Activated effector memory CD4-positive, alpha-beta T cell treated with Interleukin-2 at 50 U/mL for 16 hours (primary cell): ENCODE measurements around the gene CXXC4.

Experiments
- DNase-seq: peaks from one replicate; pipeline ENCODE4 v3.0.0-alpha.2; 2020

The CXXC4 gene

DNA sequence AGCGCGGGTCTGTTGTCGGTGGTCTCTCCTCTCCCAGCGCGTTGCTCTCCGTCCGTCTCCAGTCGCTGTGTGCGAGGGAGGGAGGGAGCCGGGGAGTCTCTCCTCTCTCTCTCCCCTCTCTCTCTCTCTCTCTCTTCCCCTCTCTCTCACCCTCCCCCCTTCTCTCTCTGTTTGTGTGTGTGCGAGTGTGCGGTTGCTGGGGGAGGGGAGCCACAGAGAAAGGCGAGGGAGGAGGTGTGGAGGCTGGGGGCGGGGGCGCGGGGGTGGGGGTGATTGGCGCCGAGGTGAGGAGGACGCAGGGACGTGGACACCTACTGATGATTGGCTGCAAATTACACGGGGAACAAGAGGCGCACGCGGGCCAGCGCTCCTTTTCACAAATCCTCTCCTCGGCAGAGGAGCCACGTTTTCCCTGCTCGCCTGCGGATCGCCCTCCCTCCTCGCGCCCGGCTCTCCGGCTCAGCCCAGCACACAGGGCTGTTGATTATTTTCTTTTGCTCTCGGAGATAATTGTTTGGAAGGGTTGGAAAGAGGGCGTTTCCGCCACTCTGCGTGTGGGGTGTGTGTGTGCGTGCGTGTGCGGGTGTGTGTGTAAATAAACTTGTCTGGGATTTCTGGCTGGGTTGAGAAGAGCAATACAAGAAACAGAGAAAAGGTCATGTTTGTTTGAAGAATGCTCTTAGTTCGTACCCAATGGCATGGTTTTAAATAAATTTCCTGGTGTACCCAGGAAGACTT is at the start of gene CXXC4:
CXXC4 (minus strand) TSS at position 73 of the 738 bp plus-strand sequence. CDS start 3,092 bp downstream, outside the sequence.
- no peak for DNase-seq

- DNase-seq: no peak
Observed at GRCh38 chr4:104533156-104533555, 38.5 kb upstream of the CXXC4 start.

DNA sequence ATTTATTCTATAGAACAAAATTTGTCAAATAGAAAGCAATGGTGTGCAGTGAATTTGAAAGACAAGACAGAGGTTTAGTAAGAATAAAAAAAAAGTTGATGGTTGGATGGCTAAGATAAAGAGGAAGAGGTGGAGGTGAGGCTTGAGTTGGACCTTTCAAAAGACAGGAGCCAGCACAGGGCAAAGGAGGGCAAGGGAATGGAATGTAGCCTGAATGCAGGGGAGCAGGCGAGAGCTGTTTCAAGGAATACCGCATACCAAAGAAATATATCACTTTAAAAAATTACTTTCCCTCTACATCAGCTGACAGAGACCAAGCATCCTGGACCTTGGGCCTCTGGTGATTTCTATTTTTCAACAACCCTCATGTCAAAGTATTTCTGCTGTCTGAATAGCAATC is 38.0 kb upstream of the CXXC4 start:
- DNase-seq: no peak

DNA sequence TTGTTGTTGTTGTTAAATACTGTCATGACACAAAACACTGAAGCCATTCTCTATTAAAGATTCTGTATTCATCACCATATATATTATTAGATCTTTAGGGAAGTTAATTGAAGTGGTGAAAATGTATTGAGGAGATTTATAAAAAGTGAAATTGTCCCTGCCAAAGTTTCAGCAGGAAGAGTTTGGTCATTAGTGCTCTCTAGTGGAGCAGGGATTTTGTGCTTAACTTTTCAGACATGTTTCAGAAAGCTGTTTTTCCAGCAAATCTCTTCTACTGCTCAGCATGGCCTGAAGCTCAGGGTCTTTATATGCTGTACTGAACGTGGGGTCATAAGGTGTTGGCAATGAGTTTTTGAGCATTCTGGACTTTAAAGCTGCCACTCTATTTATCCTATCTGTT is 36.7 kb upstream of the CXXC4 start:
- no peak for DNase-seq

DNA sequence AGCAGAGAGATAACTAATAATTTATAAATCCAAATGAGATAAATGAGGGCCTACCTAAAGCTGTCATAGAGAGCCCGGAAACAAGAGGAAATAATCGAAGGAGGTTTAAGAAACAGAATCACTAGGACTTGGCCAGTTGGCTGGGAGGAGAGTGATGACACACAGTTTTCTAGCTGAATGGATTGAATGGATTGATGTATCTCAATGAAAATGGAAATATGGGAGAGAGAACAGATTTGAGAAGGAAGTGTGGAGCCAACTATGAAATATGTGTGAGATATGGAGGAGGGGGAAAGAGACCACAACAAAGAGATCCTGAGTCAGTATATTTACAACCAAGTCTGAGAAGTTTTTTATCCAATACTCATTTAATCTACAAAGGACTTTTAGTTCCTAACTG is 35.7 kb upstream of the CXXC4 start:
- DNase-seq: no peak

- DNase-seq: no peak
Observed at GRCh38 chr4:104524591-104524990, 29.9 kb upstream of the CXXC4 start.

- DNase-seq: no peak
Observed at GRCh38 chr4:104524026-104524425, 29.3 kb upstream of the CXXC4 start.

GRCh38 chr4:104519588-104519987 is 24.9 kb upstream of the CXXC4 start:
- no peak for DNase-seq

DNA sequence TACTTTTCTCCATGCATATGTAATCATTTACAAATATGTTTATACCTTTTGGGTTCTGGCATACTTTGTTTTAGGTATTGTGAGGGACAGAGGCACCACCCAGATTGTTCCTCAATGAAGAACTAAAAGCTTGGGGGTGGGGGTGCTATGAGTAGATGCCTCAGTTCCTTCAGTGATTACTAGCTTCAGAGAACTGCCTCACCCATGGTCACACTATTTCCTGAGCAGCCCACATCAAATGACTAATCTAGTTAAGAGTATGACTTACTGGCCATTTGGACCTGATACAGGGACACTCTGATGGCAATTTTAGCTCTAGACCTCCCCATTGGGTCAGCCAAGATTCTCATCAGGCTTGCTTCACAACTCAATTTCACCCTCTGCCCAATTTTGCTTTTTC is 22.2 kb upstream of the CXXC4 start:
- no peak for DNase-seq

DNA sequence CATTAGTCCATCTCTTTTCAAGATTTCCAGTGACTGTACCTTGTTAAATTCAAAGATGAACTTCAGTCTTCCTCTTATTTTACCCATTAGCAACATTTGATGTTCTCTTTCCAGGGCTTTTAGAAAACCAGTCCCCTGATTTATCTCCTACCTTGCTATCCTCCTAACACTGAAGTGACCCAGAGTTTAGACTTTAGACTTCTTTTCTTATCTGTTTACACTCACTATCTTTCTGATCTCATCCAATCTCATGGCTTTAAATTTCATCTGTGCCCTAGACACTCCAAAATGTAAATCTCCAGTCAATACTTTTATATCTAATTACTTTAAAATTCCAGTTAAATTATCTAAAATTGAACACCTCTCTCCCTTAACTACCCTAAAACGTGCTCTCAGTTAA is 13.5 kb upstream of the CXXC4 start:
- DNase-seq: no peak

DNA sequence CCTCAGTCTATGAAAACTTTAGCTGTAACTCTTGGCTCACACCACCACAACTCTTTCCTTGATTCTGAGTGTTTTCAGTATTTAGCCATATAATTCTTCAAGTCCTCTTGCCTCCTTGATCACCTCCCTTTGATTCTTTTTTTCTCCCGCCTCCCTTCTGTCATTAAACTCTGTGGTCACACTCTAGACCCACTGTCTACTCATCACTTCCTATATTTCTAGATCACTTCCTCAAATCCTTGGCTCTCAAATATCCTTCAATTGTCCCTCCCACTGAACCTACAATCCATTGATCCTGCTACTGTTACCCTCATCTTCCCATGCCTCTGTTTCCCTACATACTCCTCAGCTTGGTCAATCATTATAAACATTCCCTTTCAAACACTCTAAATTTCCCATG is 12.4 kb upstream of the CXXC4 start:
- no peak for DNase-seq

GRCh38 chr4:104504536-104504935 is 9.8 kb upstream of the CXXC4 start:
- DNase-seq: no peak

- no peak for DNase-seq
Observed at GRCh38 chr4:104502471-104502870, 7.8 kb upstream of the CXXC4 start.

GRCh38 chr4:104501290-104501689 is 6.6 kb upstream of the CXXC4 start:
- no peak for DNase-seq

DNA sequence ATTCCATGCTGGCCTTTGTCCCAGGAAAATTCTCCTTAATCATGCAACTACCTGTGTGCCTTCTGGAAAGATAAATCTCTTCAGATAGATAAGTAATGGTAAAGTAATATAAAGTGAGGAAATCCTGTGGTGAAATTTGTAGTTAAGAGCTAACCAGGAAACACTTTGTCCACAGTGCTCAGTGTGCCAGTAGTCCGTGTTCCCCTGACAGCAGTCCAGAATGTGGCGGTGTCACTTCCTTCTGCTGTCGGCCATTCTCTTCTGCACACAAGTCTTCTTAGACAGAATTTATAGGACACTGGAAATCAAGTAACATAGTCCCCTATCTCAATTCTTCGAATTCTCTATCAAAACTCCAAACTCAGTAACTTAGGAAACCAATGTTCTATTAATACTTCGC is 5.7 kb upstream of the CXXC4 start:
- DNase-seq: no peak

GRCh38 chr4:104494185-104494584 is 509 bp downstream of the CXXC4 start:
- no peak for DNase-seq

DNA sequence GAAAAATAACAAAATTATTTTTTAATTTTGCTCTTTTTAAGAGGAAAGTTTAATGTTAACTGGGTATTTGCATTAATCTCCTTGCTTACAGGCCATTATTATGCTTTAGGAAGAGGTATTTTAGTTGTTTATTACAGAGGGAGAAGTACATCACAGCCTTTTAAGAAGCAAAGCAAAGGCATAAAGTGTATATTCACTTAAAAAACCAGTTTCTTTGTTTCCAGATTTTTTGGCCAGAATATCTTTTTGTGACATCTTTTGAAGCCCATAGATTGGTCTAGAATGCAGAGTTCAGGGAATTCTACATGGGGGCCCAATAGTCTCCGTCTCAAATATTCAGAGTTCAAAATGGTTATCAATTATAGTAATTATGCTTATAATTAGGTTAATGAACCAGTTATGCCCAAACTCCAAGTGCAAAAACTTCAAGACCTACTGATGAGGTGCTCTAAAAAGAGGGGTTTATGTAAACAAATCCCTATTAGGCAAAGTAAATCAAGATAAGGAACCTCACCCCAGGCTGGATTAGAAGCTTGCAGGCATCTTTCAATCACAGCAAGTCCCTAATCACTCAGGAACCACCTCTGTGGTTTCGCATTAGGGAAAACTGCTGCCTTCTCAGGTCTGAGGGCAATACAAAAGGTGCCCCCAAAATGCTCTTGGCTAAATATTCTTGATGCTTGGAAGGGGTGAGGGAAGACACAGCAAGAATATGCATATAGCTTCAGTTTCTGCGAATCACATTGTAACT is 1.4 kb downstream of the CXXC4 start:
- DNase-seq: no peak

GRCh38 chr4:104492183-104492771 is 2.4 kb downstream of the CXXC4 start:
- no peak for DNase-seq

DNA sequence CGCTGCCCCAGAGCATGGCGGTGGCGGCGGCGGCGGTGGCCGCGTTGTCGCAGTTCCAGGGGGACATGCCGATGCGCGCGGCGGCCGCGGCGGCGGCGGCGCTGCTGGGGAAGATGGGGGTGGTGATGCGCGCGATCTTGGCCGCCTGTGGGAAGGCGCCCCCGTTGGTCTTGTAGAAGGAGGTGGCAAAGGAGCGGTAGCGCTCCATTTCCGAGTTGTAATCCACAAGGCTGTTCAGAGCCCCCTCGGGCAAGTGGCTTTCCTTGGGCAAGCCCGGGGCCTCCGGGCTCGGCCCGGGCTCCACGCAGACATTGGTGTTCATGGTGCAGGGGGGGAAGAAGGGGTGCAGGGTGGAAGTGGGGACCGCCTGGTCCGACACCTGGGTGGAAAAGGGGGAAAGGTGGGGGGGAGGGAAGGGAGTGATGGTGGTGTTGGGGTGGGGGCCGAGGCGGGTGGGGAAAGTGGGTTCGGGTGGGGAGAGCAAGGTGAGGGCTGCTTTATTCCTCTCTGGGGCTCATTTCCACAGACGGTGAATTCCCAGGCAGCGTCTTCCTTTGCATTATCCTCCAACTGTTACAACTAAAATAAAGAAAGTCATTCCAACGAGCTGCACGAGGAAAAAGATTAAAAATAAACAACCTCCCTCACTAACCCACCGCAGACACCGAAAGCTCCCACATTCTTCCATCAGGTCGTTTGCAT is 3.1 kb downstream of the CXXC4 start:
- no peak for DNase-seq

DNA sequence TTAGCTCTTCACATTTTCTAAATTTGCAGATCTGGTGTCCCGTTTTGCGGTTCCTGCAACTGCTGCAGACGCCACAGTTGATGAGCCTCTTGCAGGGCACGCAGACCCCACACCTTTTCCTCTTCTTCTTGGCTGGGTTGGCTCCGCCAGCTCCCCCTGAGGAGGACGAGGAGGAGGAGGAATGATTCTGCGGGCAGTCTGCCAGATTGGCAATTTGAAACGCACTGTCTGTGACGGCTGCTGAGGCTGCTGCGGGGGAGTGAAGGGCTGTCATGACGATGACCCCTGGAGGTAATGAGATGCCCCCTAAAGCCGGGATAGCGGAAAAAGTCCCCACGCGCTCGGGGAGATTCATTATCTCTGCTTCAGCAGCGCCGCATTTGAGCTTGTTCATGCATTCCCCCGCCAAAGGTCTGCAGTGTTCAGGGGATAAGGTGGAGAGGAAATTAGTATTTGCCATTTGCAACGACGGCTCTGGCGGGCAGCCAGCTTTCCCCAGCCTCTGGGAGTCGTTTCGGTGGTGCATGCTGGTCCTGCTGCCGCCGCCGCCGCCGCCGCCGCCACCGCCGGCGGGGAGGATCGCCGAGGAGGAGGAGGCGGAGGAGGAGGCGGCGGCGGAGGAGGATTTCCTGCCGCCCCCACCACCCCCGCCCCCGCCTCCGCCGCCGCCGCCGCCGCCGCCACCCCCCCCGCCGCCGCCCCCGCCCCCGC is 3.8 kb downstream of the CXXC4 start:
- no peak for DNase-seq

GRCh38 chr4:104490096-104490769 is 4.5 kb downstream of the CXXC4 start:
- DNase-seq: no peak

DNA sequence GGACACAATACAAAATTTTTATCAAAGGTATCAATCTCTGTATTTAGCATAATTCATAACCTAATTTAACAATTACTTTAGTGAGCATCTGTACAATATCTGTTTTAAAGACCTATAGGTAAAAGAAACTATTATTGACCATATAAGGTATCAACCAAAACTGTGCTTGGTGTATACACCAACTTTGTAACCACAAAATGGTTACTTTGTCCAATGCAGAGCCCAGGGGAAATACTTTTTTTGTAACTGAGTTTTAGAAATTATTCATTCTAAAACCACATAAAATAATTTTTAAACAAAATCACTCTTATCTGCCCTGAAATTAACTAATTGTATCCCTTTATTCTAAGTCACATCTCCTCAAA is 5.0 kb downstream of the CXXC4 start:
- no peak for DNase-seq
